CD4-positive, alpha-beta memory T cell (primary cell): ENCODE measurements around the gene EPHA3. TPM values are rescaled to one million over a fixed set of nuclear protein-coding genes. Genes with fewer than 3 reads are reported as not detected.

Experiments used
- CTCF ChIA-PET: fragments of 350-600 bp; sonication (Branson Sonifier 250); formaldehyde crosslinking; loops from one replicate; lab custom pipeline; 2021; ENCODE audit warnings: inconsistent platforms; ENCODE audit not compliant: partially characterized antibody; lab: Charles Lee
- POLR2A ChIA-PET: fragments of 350-600 bp; sonication (Branson Sonifier 250); formaldehyde crosslinking; loops from one replicate; lab custom pipeline; 2021; ENCODE audit not compliant: partially characterized antibody; lab: Charles Lee
- DNase-seq, 5 donors: peaks; one replicate each; pipeline versions ENCODE4 v3.0.0 to v3.0.0-alpha.2; 2020 to 2022; ENCODE audit warnings: mixed read lengths in 1 of 5
- H3K27ac ChIP-seq: one replicate; pipeline ENCODE4 v1.7.0; 2013; ENCODE audit warnings: low read depth, low read length
- H3K27me3 ChIP-seq: 2 replicates; pipeline ENCODE4 v1.7.0; 2013; ENCODE audit warnings: mild to moderate bottlenecking, low read length, moderate library complexity; ENCODE audit not compliant: insufficient read depth
- H3K36me3 ChIP-seq: 2 replicates; pipeline ENCODE4 v1.7.0; 2013; ENCODE audit warnings: mild to moderate bottlenecking, low read length, moderate library complexity; ENCODE audit not compliant: insufficient read depth
- H3K4me1 ChIP-seq: 2 replicates; pipeline ENCODE4 v1.7.0; 2013; ENCODE audit warnings: mild to moderate bottlenecking, low read length, moderate library complexity; ENCODE audit not compliant: insufficient read depth
- H3K4me3 ChIP-seq, 2 donors: one replicate each; pipeline ENCODE4 v1.7.0; 2013; ENCODE audit warnings: low read length in 2 of 2, mild to moderate bottlenecking in 1 of 2
- H3K9me3 ChIP-seq, 2 donors: one replicate each; pipeline ENCODE4 v1.7.0; 2013; ENCODE audit warnings: low read length in 2 of 2, control low read depth in 1 of 2; ENCODE audit not compliant: control insufficient read depth in 1 of 2
- H3K27ac Mint-ChIP-seq, 7 donors: one replicate each; pipeline ENCODE4 v1.8.0; 2020 to 2021; ENCODE audit warnings: mixed read lengths in 7 of 7, mild to moderate bottlenecking in 6 of 7, inconsistent platforms in 3 of 7, moderate library complexity in 3 of 7
- H3K27me3 Mint-ChIP-seq, 2 donors: one replicate each; pipeline ENCODE4 v1.8.0; 2020 to 2021; ENCODE audit warnings: mixed read lengths in 2 of 2
- H3K36me3 Mint-ChIP-seq, 2 donors: one replicate each; pipeline ENCODE4 v1.8.0; 2020 to 2021; ENCODE audit warnings: mixed read lengths in 2 of 2, inconsistent platforms in 1 of 2, mild to moderate bottlenecking in 1 of 2
- H3K4me1 Mint-ChIP-seq, 4 donors: one replicate each; pipeline ENCODE4 v1.8.0; 2020 to 2021; ENCODE audit warnings: mixed read lengths in 4 of 4, mild to moderate bottlenecking in 1 of 4
- H3K4me3 Mint-ChIP-seq, 8 donors: one replicate each; pipeline ENCODE4 v1.8.0; 2020 to 2021; ENCODE audit warnings: mixed read lengths in 8 of 8, mild to moderate bottlenecking in 7 of 8, moderate library complexity in 6 of 8, inconsistent platforms in 3 of 8
- H3K9me3 Mint-ChIP-seq, 8 donors: one replicate each; pipeline ENCODE4 v1.8.0; 2020 to 2021; ENCODE audit warnings: mixed read lengths in 8 of 8, mild to moderate bottlenecking in 5 of 8, inconsistent platforms in 3 of 8, moderate library complexity in 1 of 8
- intact Hi-C: fragments of 100-400 bp; cut with micrococcal nuclease; formaldehyde crosslinking; loops from one replicate; pipeline ENCODE4 v1.15.1; 2023
- polyA plus RNA-seq, 2 donors: library from polyadenylated mRNA; unstranded; fragments of 300-500 nt; fragmentation: Illumina TruSeq; gene quantifications; one replicate each; pipeline ENCODE4 v1.2.3, GENCODE V29; 2021
- total RNA-seq, 2 experiments: library from RNA; stranded (reverse); gene quantifications; one replicate each; pipeline ENCODE4 v1.2.3, GENCODE V29; 2021

EPHA3 gene
- total and polyA plus RNA-seq, 4 experiments from 2014 or later: not detected

DNA sequence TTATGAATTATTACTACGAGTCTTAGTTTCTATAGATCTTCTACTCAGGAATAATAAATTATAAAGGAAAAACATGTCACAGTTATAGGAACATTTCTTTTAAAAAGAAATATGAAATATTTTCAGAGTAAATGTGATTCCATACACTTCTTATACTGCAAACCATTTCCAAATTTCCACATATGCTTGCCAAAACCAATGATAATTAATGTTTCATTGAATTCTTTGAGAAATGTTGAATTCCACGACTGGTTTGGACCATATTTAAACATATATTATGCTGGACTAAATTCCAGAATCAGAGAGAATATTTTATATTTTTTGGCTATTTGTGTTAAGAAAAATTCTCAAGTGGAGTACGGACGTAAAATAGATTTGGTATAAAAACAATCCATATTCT, 144.6 kb downstream of the EPHA3 start:
- no peak overlapping the region for H3K4me3 Mint-ChIP-seq
- no peaks in the 10 kb centered on the region for H3K9me3 ChIP-seq
- CTCF ChIA-PET: no interaction called here
- no peaks in the 10 kb centered on the region for H3K4me1 Mint-ChIP-seq
- H3K27me3 Mint-ChIP-seq: no peaks in the 10 kb centered on the region
- H3K27me3 ChIP-seq: no peaks in the 10 kb centered on the region
- DNase-seq: no peak
- H3K9me3 Mint-ChIP-seq: peaks cover 0 to 19% (median 2%) of the 10 kb centered on the region in 8 donors
- no peak overlapping the region for H3K4me3 ChIP-seq
- no peaks in the 10 kb centered on the region for H3K4me1 ChIP-seq
- H3K27ac Mint-ChIP-seq: no peak overlapping the region
- H3K27ac ChIP-seq: no peak overlapping the region
- intact Hi-C loops: no loop called here
- H3K36me3 Mint-ChIP-seq: no peaks in the 10 kb centered on the region
- POLR2A ChIA-PET: no interaction called here
- no peaks in the 10 kb centered on the region for H3K36me3 ChIP-seq

DNA sequence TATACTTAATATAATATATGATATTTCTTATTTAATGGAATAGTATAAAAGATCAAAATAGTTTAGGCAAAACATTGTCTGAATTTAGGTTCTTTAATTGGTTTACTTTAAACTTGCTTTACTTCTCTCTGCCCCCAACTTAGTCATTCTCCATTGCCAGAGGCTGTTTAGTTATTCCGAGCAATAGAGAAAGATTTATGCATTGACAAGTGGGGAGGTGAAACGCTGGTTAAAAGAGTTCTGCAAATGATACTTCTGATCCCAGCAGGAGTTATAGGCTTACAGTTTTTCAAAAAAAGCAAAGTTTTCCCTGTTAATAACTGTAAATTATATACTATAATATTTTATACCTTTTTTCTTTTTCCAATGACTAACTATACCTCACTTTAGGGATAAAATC, 145.4 kb downstream of the EPHA3 start:
- Mint-ChIP-seq H3K36me3 (no peaks in the 10 kb centered on the region), H3K27me3 (no peaks in the 10 kb centered on the region), H3K4me3 (no peak overlapping the region), H3K9me3 (peaks cover 0 to 21% (median 3%) of the 10 kb centered on the region in 8 donors), H3K27ac (no peak overlapping the region), H3K4me1 (no peaks in the 10 kb centered on the region)
- DNase-seq: no peak
- no peaks in the 10 kb centered on the region for H3K27me3 ChIP-seq
- no peaks in the 10 kb centered on the region for H3K9me3 ChIP-seq
- no peaks in the 10 kb centered on the region for H3K36me3 ChIP-seq
- intact Hi-C loops: no loop called here
- no peaks in the 10 kb centered on the region for H3K4me1 ChIP-seq
- no peak overlapping the region for H3K4me3 ChIP-seq
- ChIA-PET POLR2A (no interaction called here), CTCF (no interaction called here)
- no peak overlapping the region for H3K27ac ChIP-seq

DNA sequence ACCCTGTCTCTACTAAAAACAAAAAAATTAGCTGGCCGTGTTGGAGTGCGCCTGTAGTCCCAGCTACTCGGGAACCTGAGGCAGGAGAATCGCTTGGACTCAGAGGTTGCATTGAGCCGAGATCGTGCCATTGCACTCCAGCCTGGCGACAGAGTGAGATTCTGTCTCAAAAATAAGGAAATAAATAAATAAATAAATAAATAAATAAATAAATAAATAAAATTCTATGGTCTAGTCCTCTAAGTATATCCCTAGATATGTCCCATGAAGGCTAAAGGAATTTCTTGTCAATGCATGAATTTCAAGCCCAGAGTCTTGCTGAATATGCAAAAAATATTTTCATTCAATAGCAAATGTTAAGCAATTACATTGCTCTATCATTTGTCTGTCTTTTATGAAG, 149.0 kb downstream of the EPHA3 start:
- Histone ChIP-seq H3K36me3 (no peaks in the 10 kb centered on the region), H3K9me3 (no peaks in the 10 kb centered on the region), H3K27me3 (no peaks in the 10 kb centered on the region), H3K27ac (no peak overlapping the region), H3K4me3 (no peak overlapping the region), H3K4me1 (no peaks in the 10 kb centered on the region)
- CTCF ChIA-PET: no interaction called here
- Mint-ChIP-seq H3K9me3 (peaks cover 0 to 16% (median 3%) of the 10 kb centered on the region in 8 donors), H3K27ac (no peak overlapping the region), H3K4me1 (no peaks in the 10 kb centered on the region), H3K27me3 (no peaks in the 10 kb centered on the region), H3K4me3 (no peak overlapping the region), H3K36me3 (no peaks in the 10 kb centered on the region)
- intact Hi-C loops: no loop called here
- POLR2A ChIA-PET: no interaction called here
- no peak for DNase-seq

DNA sequence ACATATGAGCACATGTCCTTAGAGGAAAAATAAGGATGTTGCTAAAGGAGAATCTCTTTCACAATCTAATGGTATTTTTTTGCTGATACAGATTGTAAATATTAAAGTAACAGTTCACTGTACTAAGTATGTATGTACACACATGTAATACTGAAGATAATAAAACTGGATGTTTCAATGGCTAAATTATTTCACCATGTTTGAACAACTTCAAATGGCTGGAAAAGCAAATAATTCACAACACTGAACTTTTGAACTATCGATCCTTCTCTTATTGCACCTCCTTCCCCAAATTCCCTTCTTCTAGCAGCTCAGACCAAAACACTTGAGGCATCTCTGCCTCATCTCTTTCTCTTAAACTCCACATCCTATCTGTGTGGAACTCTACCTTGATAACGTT, 149.5 kb downstream of the EPHA3 start:
- Mint-ChIP-seq H3K9me3 (peaks cover 0 to 16% (median 3%) of the 10 kb centered on the region in 8 donors), H3K27me3 (no peaks in the 10 kb centered on the region), H3K4me3 (no peak overlapping the region), H3K4me1 (no peaks in the 10 kb centered on the region), H3K36me3 (no peaks in the 10 kb centered on the region), H3K27ac (no peak overlapping the region)
- Histone ChIP-seq H3K4me1 (no peaks in the 10 kb centered on the region), H3K27ac (no peak overlapping the region), H3K36me3 (no peaks in the 10 kb centered on the region), H3K4me3 (no peak overlapping the region), H3K9me3 (no peaks in the 10 kb centered on the region), H3K27me3 (no peaks in the 10 kb centered on the region)
- intact Hi-C loops: no loop called here
- ChIA-PET CTCF (no interaction called here), POLR2A (no interaction called here)
- DNase-seq: no peak

DNA sequence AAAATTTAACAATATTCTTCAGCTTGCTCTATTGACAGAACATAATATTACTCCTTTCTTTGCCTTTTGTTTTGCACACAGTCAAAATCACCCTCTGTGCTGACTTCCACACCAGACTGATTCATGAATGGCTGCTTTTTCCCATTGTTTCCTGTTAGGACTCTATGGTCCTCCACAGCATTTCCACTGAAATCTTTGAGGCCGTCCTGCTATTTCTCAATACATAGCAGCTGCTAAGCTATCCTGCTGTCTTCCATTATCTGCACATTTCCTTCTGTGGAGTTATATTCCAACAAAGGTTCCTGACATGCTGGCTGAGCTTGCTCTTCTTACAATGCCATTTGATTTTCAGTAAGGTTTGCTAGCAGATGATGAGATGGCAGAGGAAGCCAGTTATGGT, 153.3 kb downstream of the EPHA3 start:
- Mint-ChIP-seq H3K4me1 (no peaks in the 10 kb centered on the region), H3K27me3 (no peaks in the 10 kb centered on the region), H3K27ac (peak overlapping the region in 1 of 7 donors; percentile 4), H3K9me3 (peaks cover 0 to 20% (median 8%) of the 10 kb centered on the region in 8 donors), H3K4me3 (no peak overlapping the region), H3K36me3 (no peaks in the 10 kb centered on the region)
- Histone ChIP-seq H3K36me3 (no peaks in the 10 kb centered on the region), H3K27ac (no peak overlapping the region), H3K27me3 (no peaks in the 10 kb centered on the region), H3K4me1 (no peaks in the 10 kb centered on the region), H3K9me3 (no peaks in the 10 kb centered on the region), H3K4me3 (no peak overlapping the region)
- POLR2A ChIA-PET: no interaction called here
- CTCF ChIA-PET: no interaction called here
- DNase-seq: no peak
- intact Hi-C loops: no loop called here

DNA sequence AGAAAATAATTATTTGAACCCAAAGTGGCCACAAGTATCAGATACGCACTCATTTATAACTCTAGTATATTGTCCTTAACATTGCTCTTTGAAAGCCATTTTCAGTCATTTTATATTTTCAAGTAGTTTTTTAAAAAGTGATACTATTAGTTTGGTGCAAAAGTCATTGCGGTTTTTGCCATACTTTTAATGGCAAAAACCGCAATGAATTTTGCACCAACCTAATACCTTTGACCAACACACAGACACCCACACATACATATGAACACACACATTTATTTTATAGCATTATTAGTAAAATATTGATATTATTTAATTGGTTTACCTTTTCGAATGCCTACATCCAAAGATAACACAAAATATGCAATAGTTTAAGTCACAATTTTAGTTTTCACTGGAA, 154.3 kb downstream of the EPHA3 start:
- no peaks in the 10 kb centered on the region for H3K27me3 Mint-ChIP-seq
- intact Hi-C loops: no loop called here
- H3K4me3 ChIP-seq: no peak overlapping the region
- no peak overlapping the region for H3K4me3 Mint-ChIP-seq
- H3K27ac ChIP-seq: no peak overlapping the region
- no peak overlapping the region for H3K27ac Mint-ChIP-seq
- no peaks in the 10 kb centered on the region for H3K36me3 Mint-ChIP-seq
- no peaks in the 10 kb centered on the region for H3K27me3 ChIP-seq
- H3K4me1 Mint-ChIP-seq: no peaks in the 10 kb centered on the region
- H3K36me3 ChIP-seq: no peaks in the 10 kb centered on the region
- POLR2A ChIA-PET: no interaction called here
- H3K9me3 ChIP-seq: no peaks in the 10 kb centered on the region
- H3K9me3 Mint-ChIP-seq: peaks cover 0 to 20% (median 8%) of the 10 kb centered on the region in 8 donors
- DNase-seq: no peak
- CTCF ChIA-PET: no interaction called here
- no peaks in the 10 kb centered on the region for H3K4me1 ChIP-seq

DNA sequence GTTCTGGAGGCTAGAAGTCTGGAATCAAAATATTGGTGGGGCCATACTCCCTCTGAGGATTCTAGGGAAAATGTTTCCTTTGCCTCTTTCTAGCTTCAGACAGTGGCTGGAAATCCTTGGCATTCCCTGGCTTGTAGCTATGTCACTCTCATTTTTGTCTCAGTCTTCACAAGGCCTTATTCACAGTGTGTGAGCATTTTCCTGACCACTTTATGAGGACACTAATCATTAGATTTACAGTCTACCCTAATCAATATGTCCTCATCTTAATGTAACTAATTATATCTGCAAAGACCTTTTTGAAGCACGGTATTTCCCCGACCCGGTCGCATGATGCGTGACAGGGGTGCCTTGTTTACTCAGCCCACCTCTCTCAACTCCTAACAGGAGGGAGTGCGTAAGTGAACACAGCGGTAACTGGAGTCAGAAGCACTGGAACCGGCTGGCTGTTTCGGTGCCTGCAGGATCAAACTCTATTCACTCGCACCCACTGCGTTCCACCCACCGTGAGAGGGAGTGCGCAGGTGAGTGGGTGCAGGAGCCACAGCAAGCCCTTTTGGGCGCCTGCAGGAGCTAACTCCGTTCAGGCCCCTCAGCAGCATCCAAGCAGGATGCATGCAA, 155.0 kb downstream of the EPHA3 start:
- Mint-ChIP-seq H3K4me3 (no peak overlapping the region), H3K4me1 (no peaks in the 10 kb centered on the region), H3K36me3 (no peaks in the 10 kb centered on the region), H3K27me3 (no peaks in the 10 kb centered on the region), H3K27ac (no peak overlapping the region), H3K9me3 (peaks cover 0 to 16% (median 8%) of the 10 kb centered on the region in 8 donors)
- Histone ChIP-seq H3K36me3 (no peaks in the 10 kb centered on the region), H3K27me3 (no peaks in the 10 kb centered on the region), H3K9me3 (no peaks in the 10 kb centered on the region), H3K4me1 (no peaks in the 10 kb centered on the region), H3K27ac (no peak overlapping the region), H3K4me3 (no peak overlapping the region)
- intact Hi-C loops: no loop called here
- ChIA-PET POLR2A (no interaction called here), CTCF (no interaction called here)
- DNase-seq: no peak
